ENCODE results near the gene TNS3. TPM values are rescaled to one million over a fixed set of nuclear protein-coding genes. Genes with fewer than 3 reads are reported as not detected.

TNS3 gene
- total and polyA plus RNA-seq, 2 donors (not counting 3 experiments of a cell fraction or from before 2014, with no cell fraction given) = 10.4 to 45.1 TPM

GRCh38 chr7:47572094-47572445 is 9.8 kb downstream of the TNS3 start:
- Histone ChIP-seq H3K9me3 (replicated peaks; ENCODE audit: control insufficient read depth, insufficient read depth, low read length) (no peaks in the 10 kb centered on the region), H3K4me2 (ENCODE audit: insufficient read depth, low read length) (no peak overlapping the region), H3K27me3 (ENCODE audit: control insufficient read depth in 2 of 2, insufficient read depth in 2 of 2, low read length in 2 of 2) (no peaks in the 10 kb centered on the region), H3K4me3 (replicated peaks in 1 of 3; ENCODE audit: insufficient read depth in 1 of 3, low read depth in 1 of 3, low read length in 3 of 3) (no peak overlapping the region), H4K20me1 (replicated peaks; ENCODE audit: control insufficient read depth, extremely low read depth, insufficient read depth, low read length) (no peaks in the 10 kb centered on the region), H3K36me3 (ENCODE audit: control insufficient read depth in 2 of 2, extremely low read depth in 1 of 2, insufficient read depth in 2 of 2, low read length in 2 of 2) (no peaks in the 10 kb centered on the region), H3K27ac (ENCODE audit: insufficient read depth, low read depth, low read length) (no peak overlapping the region), H2AFZ (ENCODE audit: low read depth, low read length) (no peak overlapping the region), H3K79me2 (ENCODE audit: control insufficient read depth, insufficient read depth, low read length) (no peaks in the 10 kb centered on the region), H3K4me1 (ENCODE audit: control insufficient read depth, extremely low read depth, insufficient read depth, low read length) (peaks cover 5% of the 10 kb centered on the region), H3K9ac (replicated peaks; ENCODE audit: extremely low read depth, insufficient read depth, low read length) (no peak overlapping the region), H3K9me1 (replicated peaks; ENCODE audit: control insufficient read depth, extremely low read depth, insufficient read depth, low read length) (no peaks in the 10 kb centered on the region)
- dilution Hi-C loops (cut with MboI; ENCODE audit: extremely low pct_ligation_motif_present, low sequenced_read_pairs) (no loop called here), intact Hi-C loops (cut with micrococcal nuclease) (no loop called here)
- CTCF ChIA-PET = interaction anchor here (1.3 kb wide), 1 partner anchor 15 kb away, joined by 3 read pairs; no protein-coding TSS in a partner anchor
- FAIRE-seq (no peak), DNase-seq (ENCODE audit: low read depth, low spot score) (no peak)
- TF ChIP-seq POLR2AphosphoS5 (IDR thresholded peaks at IDR 0.05; ENCODE audit: insufficient read depth, low read depth, low read length) (no peak), EZH2 (IDR thresholded peaks at IDR 0.05; ENCODE audit: borderline replicate concordance, low read depth, low read length, severe bottlenecking) (no peak), MYC (IDR thresholded peaks at IDR 0.05; ENCODE audit: low read depth, low read length) (no peak), GATA2 (IDR thresholded peaks at IDR 0.05; ENCODE audit: insufficient read depth, insufficient read length, low read depth, low read length) (no peak), FOS (IDR thresholded peaks at IDR 0.05; ENCODE audit: borderline replicate concordance, insufficient read depth, low read length) (no peak), POLR2A (IDR thresholded peaks at IDR 0.05; ENCODE audit: low read depth, low read length) (no peak), JUN (IDR thresholded peaks at IDR 0.05; ENCODE audit: borderline replicate concordance, insufficient read depth, insufficient read length, low read depth) (no peak)
- TF ChIP-seq, protein P1, sequence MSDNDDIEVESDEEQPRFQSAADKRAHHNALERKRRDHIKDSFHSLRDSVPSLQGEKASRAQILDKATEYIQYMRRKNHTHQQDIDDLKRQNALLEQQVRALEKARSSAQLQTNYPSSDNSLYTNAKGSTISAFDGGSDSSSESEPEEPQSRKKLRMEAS (IDR thresholded peaks at IDR 0.05; ENCODE audit: insufficient read depth, insufficient read length) = no peak
- TF ChIP-seq, protein P2, sequence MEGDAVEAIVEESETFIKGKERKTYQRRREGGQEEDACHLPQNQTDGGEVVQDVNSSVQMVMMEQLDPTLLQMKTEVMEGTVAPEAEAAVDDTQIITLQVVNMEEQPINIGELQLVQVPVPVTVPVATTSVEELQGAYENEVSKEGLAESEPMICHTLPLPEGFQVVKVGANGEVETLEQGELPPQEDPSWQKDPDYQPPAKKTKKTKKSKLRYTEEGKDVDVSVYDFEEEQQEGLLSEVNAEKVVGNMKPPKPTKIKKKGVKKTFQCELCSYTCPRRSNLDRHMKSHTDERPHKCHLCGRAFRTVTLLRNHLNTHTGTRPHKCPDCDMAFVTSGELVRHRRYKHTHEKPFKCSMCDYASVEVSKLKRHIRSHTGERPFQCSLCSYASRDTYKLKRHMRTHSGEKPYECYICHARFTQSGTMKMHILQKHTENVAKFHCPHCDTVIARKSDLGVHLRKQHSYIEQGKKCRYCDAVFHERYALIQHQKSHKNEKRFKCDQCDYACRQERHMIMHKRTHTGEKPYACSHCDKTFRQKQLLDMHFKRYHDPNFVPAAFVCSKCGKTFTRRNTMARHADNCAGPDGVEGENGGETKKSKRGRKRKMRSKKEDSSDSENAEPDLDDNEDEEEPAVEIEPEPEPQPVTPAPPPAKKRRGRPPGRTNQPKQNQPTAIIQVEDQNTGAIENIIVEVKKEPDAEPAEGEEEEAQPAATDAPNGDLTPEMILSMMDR (IDR thresholded peaks at IDR 0.05; ENCODE audit: extremely low read depth in 1 of 2, insufficient read depth in 1 of 2, low read depth in 1 of 2, low read length in 2 of 2) = no peak
- BruUV-seq (replicated peaks) = no TSS peak
- POLR2A ChIA-PET = no interaction called here

Measured in endothelial cell of umbilical vein (primary cell).